Smooth muscle cell (in vitro differentiated cells): Measurements from ENCODE around the gene EFNA4. TPM values are rescaled to one million over a fixed set of nuclear protein-coding genes. Genes with fewer than 3 reads are reported as not detected.

Source experiments
- DNase-seq: peaks from one replicate; lab custom pipeline; 2025; ENCODE audit not compliant: unreplicated experiment; lab: John Stamatoyannopoulos, UW
- H2AFZ ChIP-seq: fragments of 200-600 bp; sonication (generic); 2 replicates; pipeline ENCODE4 v1.6.0; 2016; ENCODE audit warnings: antibody characterized with exemption, low read depth, mild to moderate bottlenecking
- H3F3A ChIP-seq: fragments of 200-600 bp; sonication (generic); 2 replicates; pipeline ENCODE4 v1.6.0; 2017; ENCODE audit warnings: antibody characterized with exemption, low read depth
- H3K27ac ChIP-seq: fragments of 200-600 bp; sonication (generic); 2 replicates; pipeline ENCODE4 v1.5.1; 2016; ENCODE audit warnings: low read depth, mild to moderate bottlenecking
- H3K27me3 ChIP-seq: fragments of 200-600 bp; sonication (generic); 2 replicates; pipeline ENCODE4 v1.6.1; 2016; ENCODE audit warnings: low read depth, mild to moderate bottlenecking
- H3K36me3 ChIP-seq: fragments of 200-600 bp; sonication (generic); 2 replicates; pipeline ENCODE4 v1.5.1; 2016; ENCODE audit warnings: low read depth
- H3K4me1 ChIP-seq: fragments of 200-600 bp; sonication (generic); 2 replicates; pipeline ENCODE4 v1.5.1; 2016; ENCODE audit warnings: low read depth
- H3K4me2 ChIP-seq: fragments of 200-600 bp; sonication (generic); 2 replicates; pipeline ENCODE4 v1.6.0; 2016; ENCODE audit warnings: mild to moderate bottlenecking
- H3K4me3 ChIP-seq: fragments of 200-600 bp; sonication (generic); 2 replicates; pipeline ENCODE4 v1.5.1; 2016; ENCODE audit warnings: mild to moderate bottlenecking
- H3K79me2 ChIP-seq: fragments of 200-600 bp; sonication (generic); 2 replicates; pipeline ENCODE4 v1.6.0; 2016; ENCODE audit warnings: low read depth, mild to moderate bottlenecking
- H3K9ac ChIP-seq: fragments of 200-600 bp; sonication (generic); 2 replicates; pipeline ENCODE4 v1.6.0; 2016; ENCODE audit warnings: low read depth
- H3K9me3 ChIP-seq: fragments of 200-600 bp; sonication (generic); replicated peaks from 2 replicates; pipeline ENCODE4 v1.5.1; 2016; ENCODE audit warnings: low read depth
- H4K20me1 ChIP-seq: fragments of 200-600 bp; sonication (generic); 2 replicates; pipeline ENCODE4 v1.6.0; 2016; ENCODE audit warnings: low read depth
- WGBS: methylation state at CpG from one replicate; pipeline ENCODE4 v1.1.7; 2016; ENCODE audit warnings: low lambda C conversion rate; 5-methylcytosine and 5-hydroxymethylcytosine counted together
- polyA plus RNA-seq: library from polyadenylated mRNA; unstranded; fragments of >200 nt; fragmentation: Nextera tagmentation; extraction: Ambion mirVana; gene quantifications from 2 replicates; pipeline ENCODE4 v1.2.1, GENCODE V29; 2016
- total RNA-seq: library from RNA; depleted of rRNA; stranded (reverse); fragments of >200 nt; gene quantifications from 2 replicates; pipeline ENCODE4 v1.2.3, GENCODE V29; 2014
- TF ChIP-seq, protein P1 (sequence below): fragments of 200-600 bp; sonication (generic); IDR thresholded peaks from 2 replicates; pipeline ENCODE4 v1.5.1; 2017; ENCODE audit warnings: borderline replicate concordance, mild to moderate bottlenecking, antibody characterized with exemption; ENCODE audit not compliant: insufficient read depth, poor library complexity, severe bottlenecking

EFNA4 gene
- total and polyA plus RNA-seq, 2 experiments from 2014 or later = 18.1 to 27.6 TPM

- H3K4me2 ChIP-seq = peak within 1 kb of the TSS; percentile 90
- DNase-seq = peak; percentile 81
- peak within 1 kb of the TSS; percentile 47 for H3K27ac ChIP-seq
- H3K79me2 ChIP-seq = no peaks in the 10 kb centered on the region
- WGBS = under 1% methylated on average over 75 of the region's 99 CpGs
- peak within 1 kb of the TSS; percentile 85 for H3K4me3 ChIP-seq
- peaks cover 21% of the 10 kb centered on the region for H3K4me1 ChIP-seq
- H3K36me3 ChIP-seq = no peaks in the 10 kb centered on the region
- H4K20me1 ChIP-seq = no peaks in the 10 kb centered on the region
- peak within 1 kb of the TSS; percentile 94 for H2AFZ ChIP-seq
- peak within 1 kb of the TSS; percentile 54 for H3K9ac ChIP-seq
- H3F3A ChIP-seq = peaks cover 9% of the 10 kb centered on the region
- peaks cover 5% of the 10 kb centered on the region for H3K27me3 ChIP-seq
- no peaks in the 10 kb centered on the region for H3K9me3 ChIP-seq
- TF ChIP-seq, protein P1, sequence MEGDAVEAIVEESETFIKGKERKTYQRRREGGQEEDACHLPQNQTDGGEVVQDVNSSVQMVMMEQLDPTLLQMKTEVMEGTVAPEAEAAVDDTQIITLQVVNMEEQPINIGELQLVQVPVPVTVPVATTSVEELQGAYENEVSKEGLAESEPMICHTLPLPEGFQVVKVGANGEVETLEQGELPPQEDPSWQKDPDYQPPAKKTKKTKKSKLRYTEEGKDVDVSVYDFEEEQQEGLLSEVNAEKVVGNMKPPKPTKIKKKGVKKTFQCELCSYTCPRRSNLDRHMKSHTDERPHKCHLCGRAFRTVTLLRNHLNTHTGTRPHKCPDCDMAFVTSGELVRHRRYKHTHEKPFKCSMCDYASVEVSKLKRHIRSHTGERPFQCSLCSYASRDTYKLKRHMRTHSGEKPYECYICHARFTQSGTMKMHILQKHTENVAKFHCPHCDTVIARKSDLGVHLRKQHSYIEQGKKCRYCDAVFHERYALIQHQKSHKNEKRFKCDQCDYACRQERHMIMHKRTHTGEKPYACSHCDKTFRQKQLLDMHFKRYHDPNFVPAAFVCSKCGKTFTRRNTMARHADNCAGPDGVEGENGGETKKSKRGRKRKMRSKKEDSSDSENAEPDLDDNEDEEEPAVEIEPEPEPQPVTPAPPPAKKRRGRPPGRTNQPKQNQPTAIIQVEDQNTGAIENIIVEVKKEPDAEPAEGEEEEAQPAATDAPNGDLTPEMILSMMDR = peak; percentile 96
These were observed 12.8 kb upstream of the EFNA4 start, which contains the start of gene ADAM15 for GRCh38 chr1:155050560-155051341. Gene ADAM15, plus strand, starts transcription at chr1:155051316. Its CDS starts 71 bp downstream, at chr1:155051387.

DNA sequence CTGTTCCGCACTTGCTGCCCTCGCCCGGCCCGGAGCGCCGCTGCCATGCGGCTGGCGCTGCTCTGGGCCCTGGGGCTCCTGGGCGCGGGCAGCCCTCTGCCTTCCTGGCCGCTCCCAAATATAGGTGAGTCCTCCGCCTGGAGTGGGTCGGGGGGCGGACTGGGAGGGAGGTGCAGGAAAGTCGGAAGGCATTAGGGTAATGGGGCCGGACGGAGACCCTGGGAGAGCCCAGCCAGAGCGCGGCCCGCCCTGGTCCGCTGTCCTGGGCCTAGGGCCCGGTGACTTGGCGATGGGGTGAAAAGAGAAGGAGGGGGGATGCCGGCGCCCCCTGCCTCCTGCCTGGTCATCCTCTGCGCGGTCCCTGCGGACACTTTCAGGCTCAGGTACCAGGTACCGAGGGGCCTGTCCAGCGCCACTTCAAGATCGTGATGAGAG is 12.2 kb upstream of the EFNA4 start:
- Histone ChIP-seq H3K4me1 (peaks cover 21% of the 10 kb centered on the region), H3K4me3 (peak overlapping the region; percentile 85), H3F3A (peaks cover 9% of the 10 kb centered on the region), H4K20me1 (no peaks in the 10 kb centered on the region), H3K9me3 (no peaks in the 10 kb centered on the region), H3K36me3 (no peaks in the 10 kb centered on the region), H3K4me2 (peak overlapping the region; percentile 90), H2AFZ (peak overlapping the region; percentile 90), H3K27me3 (peaks cover 5% of the 10 kb centered on the region), H3K79me2 (no peaks in the 10 kb centered on the region), H3K27ac (no peak overlapping the region), H3K9ac (peak overlapping the region; percentile 54)
- 1% methylated on average over 21 of the region's 31 CpGs for whole genome bisulfite sequencing
- peak; percentile 49 for DNase-seq
- TF ChIP-seq, protein P1 = no peak

DNA sequence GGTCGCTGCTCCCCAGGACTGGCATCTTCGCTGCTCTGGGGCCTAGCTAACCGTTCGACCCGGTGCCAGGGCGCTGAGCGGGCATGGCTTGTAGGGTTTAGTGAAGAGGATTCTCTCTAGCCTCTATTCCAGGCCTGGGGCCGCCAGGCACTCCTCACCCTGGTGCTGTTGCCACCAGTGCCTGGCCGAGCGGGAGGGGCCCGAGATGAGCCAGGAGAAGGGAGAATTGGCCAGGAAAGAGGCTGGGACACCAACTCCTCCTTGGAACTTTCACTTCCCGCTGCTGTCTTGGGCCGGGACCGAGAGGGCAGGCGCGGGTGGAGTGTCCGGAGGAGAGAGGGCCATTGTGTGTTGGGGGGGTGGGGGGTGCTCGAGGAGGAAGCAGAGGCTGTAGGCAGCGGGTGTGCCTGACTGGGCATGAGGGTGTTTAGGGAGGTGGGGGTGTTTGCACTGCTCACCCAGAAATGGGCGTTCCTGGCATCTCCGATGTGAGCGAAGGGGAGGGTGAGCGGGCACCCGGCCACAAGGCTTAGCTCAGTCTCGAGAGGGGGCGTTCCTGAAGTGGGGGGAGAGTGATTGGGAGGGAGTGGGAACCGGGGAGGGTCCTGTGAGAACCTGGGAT is 11.7 kb upstream of the EFNA4 start:
- WGBS = 10% methylated on average over 21 of the region's 27 CpGs
- H3K27ac ChIP-seq = no peak overlapping the region

More for the DNA sequence above, 11.7 kb upstream of the EFNA4 start:
- Histone ChIP-seq H3K4me2 (peak overlapping the region; percentile 90), H4K20me1 (no peaks in the 10 kb centered on the region), H3K4me3 (peak overlapping the region; percentile 85), H3K9me3 (no peaks in the 10 kb centered on the region), H3K36me3 (no peaks in the 10 kb centered on the region), H3K4me1 (peaks cover 21% of the 10 kb centered on the region), H3K9ac (no peak overlapping the region), H3K79me2 (no peaks in the 10 kb centered on the region), H2AFZ (peak overlapping the region; percentile 90), H3K27me3 (peaks cover 5% of the 10 kb centered on the region), H3F3A (peaks cover 9% of the 10 kb centered on the region)
- DNase-seq = peak; percentile 38
- TF ChIP-seq, protein P1 = no peak
